ENCODE results near the gene STUB1. TPM values are rescaled to one million over a fixed set of nuclear protein-coding genes. Genes with fewer than 3 reads are reported as not detected.
A peak's percentile ranks its signal among the peaks of the same experiment; 100 is the strongest.

STUB1 gene
- total RNA-seq, 1 experiment from 2014 or later = 102 TPM

GRCh38 chr16:637081-638018 lies 42.9 kb upstream of the STUB1 start:
- Histone ChIP-seq H2AK5ac (ENCODE audit: insufficient read length, low read length) (no peak overlapping the region), H3K9ac (ENCODE audit: extremely low read depth, insufficient read length, low read length) (no peak overlapping the region), H3K79me1 (ENCODE audit: insufficient read depth, low read depth, low read length, poor library complexity, severe bottlenecking) (no peaks in the 10 kb centered on the region), H2BK12ac (ENCODE audit: insufficient read length, low read depth, low read length) (no peak overlapping the region), H3K4ac (ENCODE audit: low read depth, low read length) (no peak overlapping the region), H2AFZ (ENCODE audit: low read length) (no peak overlapping the region), H3K4me1 (ENCODE audit: insufficient read depth, low read length) (no peaks in the 10 kb centered on the region; the same call in 1 of the 2 replicates), H3K56ac (ENCODE audit: insufficient read length, low read depth, low read length) (no peak overlapping the region), H4K8ac (replicated peaks; ENCODE audit: insufficient read length, low read depth, low read length) (no peak overlapping the region), H3K4me2 (ENCODE audit: insufficient read depth, insufficient read length, low read length) (peak overlapping the region; percentile 50), H2BK5ac (ENCODE audit: insufficient read length, low read length) (no peak overlapping the region), H3K18ac (ENCODE audit: insufficient read length, low read depth, low read length) (no peak overlapping the region), H3K27ac (ENCODE audit: insufficient read length, low read depth, low read length) (no peak overlapping the region), H4K5ac (ENCODE audit: insufficient read length, low read depth, low read length) (no peak overlapping the region), H3K9me3 (ENCODE audit: control insufficient read depth, low read depth, low read length) (no peaks in the 10 kb centered on the region), H3K23ac (ENCODE audit: insufficient read length, low read depth, low read length) (no peak overlapping the region), H3K23me2 (ENCODE audit: insufficient read length, low read depth, low read length, poor library complexity, severe bottlenecking) (peaks cover 7% of the 10 kb centered on the region), H2BK120ac (ENCODE audit: low read depth, low read length, poor library complexity, severe bottlenecking) (no peak overlapping the region), H2BK20ac (ENCODE audit: low read depth, low read length, poor library complexity, severe bottlenecking) (no peak overlapping the region), H3K14ac (ENCODE audit: insufficient read depth, low read length) (no peak overlapping the region), H3T11ph (ENCODE audit: low read length) (no peak overlapping the region), H3K79me2 (ENCODE audit: insufficient read depth, low read length) (peaks cover 2% of the 10 kb centered on the region; the same call in 1 of the 2 replicates), H2BK15ac (ENCODE audit: low read depth, low read length) (no peak overlapping the region), H4K20me1 (ENCODE audit: control insufficient read depth, insufficient read depth, insufficient read length) (no peaks in the 10 kb centered on the region), H4K91ac (ENCODE audit: insufficient read length, low read depth, low read length) (no peak overlapping the region), H3K27me3 (ENCODE audit: insufficient read depth, low read length) (no peaks in the 10 kb centered on the region)
- peaks cover 0 to 6% (median 1%) of the 10 kb centered on the region in 3 experiments; a peak in 4 of 7 replicates for H3K36me3 Mint-ChIP-seq (ENCODE audit: insufficient read depth in 1 of 3, low read depth in 3 of 3)
- H3K4me1 Mint-ChIP-seq = peaks cover 11 to 22% of the 10 kb centered on the region in 2 experiments
- H3K4me3 Mint-ChIP-seq = peak overlapping the region; percentile 82 to 96
- TF ChIP-seq CTCF (conservative IDR thresholded peaks at IDR 0.05) = no peak
- H3K9me3 Mint-ChIP-seq = peaks cover 3% of the 10 kb centered on the region in 2 experiments; a peak in 2 of 5 replicates
- peak; percentile 90 for DNase-seq
- no peak overlapping the region; a peak in 1 of 7 replicates for H3K27ac Mint-ChIP-seq
- peaks cover 2% of the 10 kb centered on the region; the same call in 1 of the 2 replicates for H3K27me3 Mint-ChIP-seq (ENCODE audit: low read depth)
- WGBS (ENCODE audit: extremely low coverage, insufficient read length, low lambda C conversion rate) = no CpG with 5 or more reads among the region's 53 CpGs

Data from H9 (cell line).